Erythroblast (primary cell): ENCODE data around the gene JMJD8.

Source experiments
- GATA1 ChIP-seq: IDR thresholded peaks from 2 replicates; pipeline ENCODE4 v1.6.1; 2011; ENCODE audit warnings: low read depth, mild to moderate bottlenecking, control low read depth, low read length, moderate library complexity
- POLR2A ChIP-seq: IDR thresholded peaks from 2 replicates; pipeline ENCODE4 v1.6.1; 2011; ENCODE audit warnings: mild to moderate bottlenecking, low read length

GRCh38 chr16:668519-669171 lies 15.5 kb downstream of the JMJD8 start:
- no peak for TF ChIP-seq POLR2A
- TF ChIP-seq GATA1, result no peak
